HEK293 (cell line): Measurements from ENCODE around the gene NAPA.

Experiments
- KLF10 ChIP-seq: fragments of 450-650 bp; IDR thresholded peaks from 2 replicates; pipeline ENCODE4 v1.5.1; 2018; ENCODE audit warnings: missing biosample characterization, mild to moderate bottlenecking, missing genetic modification characterization
- TF ChIP-seq, protein P1 (sequence below): fragments of 450-650 bp; formaldehyde crosslinking; IDR thresholded peaks from 2 replicates; pipeline ENCODE4 v1.5.1; 2016; ENCODE audit warnings: missing biosample characterization, missing genetic modification characterization
- TF ChIP-seq, protein P2 (sequence below): fragments of 450-650 bp; formaldehyde crosslinking; IDR thresholded peaks from 2 replicates; pipeline ENCODE4 v1.5.1; 2016; ENCODE audit warnings: missing biosample characterization, missing genetic modification characterization
- TF ChIP-seq, protein P3 (sequence below): fragments of 450-650 bp; formaldehyde crosslinking; IDR thresholded peaks from 2 replicates; pipeline ENCODE4; 2016; ENCODE audit warnings: missing biosample characterization, missing genetic modification characterization

DNA sequence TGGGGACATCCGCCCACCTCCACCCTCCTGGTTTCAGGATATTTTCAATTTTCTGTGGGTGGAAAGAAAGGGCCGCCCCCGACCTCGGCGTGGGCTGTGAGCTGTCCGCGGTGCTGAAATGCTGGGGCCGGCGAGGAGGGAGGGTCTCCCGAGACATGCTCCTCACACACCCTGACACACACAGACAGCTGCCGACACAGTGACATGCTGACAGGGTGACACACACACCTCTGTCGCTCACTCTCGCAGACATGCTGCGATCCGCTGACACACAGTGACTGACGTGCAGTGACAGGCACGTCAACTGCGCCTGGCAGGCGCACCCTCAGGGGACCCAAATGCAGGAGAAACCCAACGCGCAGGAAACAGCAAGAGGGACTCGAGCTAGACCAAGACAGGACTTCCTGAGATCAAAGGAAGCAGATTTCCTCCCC is 70.5 kb downstream of the NAPA start:
- TF ChIP-seq, protein P1, sequence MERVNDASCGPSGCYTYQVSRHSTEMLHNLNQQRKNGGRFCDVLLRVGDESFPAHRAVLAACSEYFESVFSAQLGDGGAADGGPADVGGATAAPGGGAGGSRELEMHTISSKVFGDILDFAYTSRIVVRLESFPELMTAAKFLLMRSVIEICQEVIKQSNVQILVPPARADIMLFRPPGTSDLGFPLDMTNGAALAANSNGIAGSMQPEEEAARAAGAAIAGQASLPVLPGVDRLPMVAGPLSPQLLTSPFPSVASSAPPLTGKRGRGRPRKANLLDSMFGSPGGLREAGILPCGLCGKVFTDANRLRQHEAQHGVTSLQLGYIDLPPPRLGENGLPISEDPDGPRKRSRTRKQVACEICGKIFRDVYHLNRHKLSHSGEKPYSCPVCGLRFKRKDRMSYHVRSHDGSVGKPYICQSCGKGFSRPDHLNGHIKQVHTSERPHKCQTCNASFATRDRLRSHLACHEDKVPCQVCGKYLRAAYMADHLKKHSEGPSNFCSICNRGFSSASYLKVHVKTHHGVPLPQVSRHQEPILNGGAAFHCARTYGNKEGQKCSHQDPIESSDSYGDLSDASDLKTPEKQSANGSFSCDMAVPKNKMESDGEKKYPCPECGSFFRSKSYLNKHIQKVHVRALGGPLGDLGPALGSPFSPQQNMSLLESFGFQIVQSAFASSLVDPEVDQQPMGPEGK, result no peak
- no peak for TF ChIP-seq KLF10 (tag by site-specific recombination)
- TF ChIP-seq, protein P2, sequence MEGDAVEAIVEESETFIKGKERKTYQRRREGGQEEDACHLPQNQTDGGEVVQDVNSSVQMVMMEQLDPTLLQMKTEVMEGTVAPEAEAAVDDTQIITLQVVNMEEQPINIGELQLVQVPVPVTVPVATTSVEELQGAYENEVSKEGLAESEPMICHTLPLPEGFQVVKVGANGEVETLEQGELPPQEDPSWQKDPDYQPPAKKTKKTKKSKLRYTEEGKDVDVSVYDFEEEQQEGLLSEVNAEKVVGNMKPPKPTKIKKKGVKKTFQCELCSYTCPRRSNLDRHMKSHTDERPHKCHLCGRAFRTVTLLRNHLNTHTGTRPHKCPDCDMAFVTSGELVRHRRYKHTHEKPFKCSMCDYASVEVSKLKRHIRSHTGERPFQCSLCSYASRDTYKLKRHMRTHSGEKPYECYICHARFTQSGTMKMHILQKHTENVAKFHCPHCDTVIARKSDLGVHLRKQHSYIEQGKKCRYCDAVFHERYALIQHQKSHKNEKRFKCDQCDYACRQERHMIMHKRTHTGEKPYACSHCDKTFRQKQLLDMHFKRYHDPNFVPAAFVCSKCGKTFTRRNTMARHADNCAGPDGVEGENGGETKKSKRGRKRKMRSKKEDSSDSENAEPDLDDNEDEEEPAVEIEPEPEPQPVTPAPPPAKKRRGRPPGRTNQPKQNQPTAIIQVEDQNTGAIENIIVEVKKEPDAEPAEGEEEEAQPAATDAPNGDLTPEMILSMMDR (tag by site-specific recombination), result no peak
- TF ChIP-seq, protein P3, sequence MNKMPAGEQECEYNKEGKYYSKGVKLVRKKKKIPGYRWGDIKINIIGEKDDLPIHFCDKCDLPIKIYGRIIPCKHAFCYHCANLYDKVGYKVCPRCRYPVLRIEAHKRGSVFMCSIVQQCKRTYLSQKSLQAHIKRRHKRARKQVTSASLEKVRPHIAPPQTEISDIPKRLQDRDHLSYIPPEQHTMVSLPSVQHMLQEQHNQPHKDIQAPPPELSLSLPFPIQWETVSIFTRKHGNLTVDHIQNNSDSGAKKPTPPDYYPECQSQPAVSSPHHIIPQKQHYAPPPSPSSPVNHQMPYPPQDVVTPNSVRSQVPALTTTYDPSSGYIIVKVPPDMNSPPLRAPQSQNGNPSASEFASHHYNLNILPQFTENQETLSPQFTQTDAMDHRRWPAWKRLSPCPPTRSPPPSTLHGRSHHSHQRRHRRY (tag by site-specific recombination), result no peak
